Loucy (cell line): Measurements from ENCODE around the gene PERP.

Experiments used
- H2AFZ ChIP-seq: fragments of 200-600 bp; sonication (generic); 2 replicates; pipeline ENCODE4 v1.6.0; 2016; ENCODE audit warnings: antibody characterized with exemption, mild to moderate bottlenecking, low read length, moderate library complexity
- H3F3A ChIP-seq: fragments of 200-600 bp; 2 replicates; pipeline ENCODE4 v1.6.0; 2016; ENCODE audit warnings: antibody characterized with exemption, low read depth, mild to moderate bottlenecking
- H3K27me3 ChIP-seq: fragments of 200-600 bp; sonication (generic); 2 replicates; pipeline ENCODE4 v1.6.1; 2014; ENCODE audit warnings: low read length, mild to moderate bottlenecking; ENCODE audit not compliant: insufficient read depth, poor library complexity, severe bottlenecking
- H3K36me3 ChIP-seq: fragments of 200-600 bp; sonication (generic); 2 replicates; pipeline ENCODE4 v1.6.1; 2016; ENCODE audit warnings: low read length; ENCODE audit not compliant: insufficient read depth
- H3K4me1 ChIP-seq: fragments of 200-600 bp; sonication (generic); 2 replicates; pipeline ENCODE4 v1.5.1; 2014; ENCODE audit warnings: low read length, mild to moderate bottlenecking; ENCODE audit not compliant: insufficient read depth, poor library complexity, severe bottlenecking
- H3K4me2 ChIP-seq: fragments of 200-600 bp; sonication (generic); 2 replicates; pipeline ENCODE4 v1.6.0; 2014; ENCODE audit warnings: antibody characterized with exemption, low read length, low read depth, mild to moderate bottlenecking; ENCODE audit not compliant: poor library complexity, severe bottlenecking
- H3K4me3 ChIP-seq: fragments of 200-600 bp; sonication (generic); 2 replicates; pipeline ENCODE4 v1.5.1; 2014; ENCODE audit warnings: low read length, mild to moderate bottlenecking, mixed read lengths; ENCODE audit not compliant: poor library complexity, severe bottlenecking
- H3K79me2 ChIP-seq: fragments of 200-600 bp; sonication (generic); 2 replicates; pipeline ENCODE4 v1.6.1; 2014; ENCODE audit warnings: low read length; ENCODE audit not compliant: insufficient read depth
- H3K9ac ChIP-seq: fragments of 200-600 bp; sonication (generic); 2 replicates; pipeline ENCODE4 v1.6.0; 2014; ENCODE audit warnings: mild to moderate bottlenecking, low read depth, low read length, moderate library complexity; ENCODE audit not compliant: poor library complexity, severe bottlenecking
- H3K9me2 ChIP-seq: fragments of 200-600 bp; sonication (generic); replicated peaks from 2 replicates; pipeline ENCODE4 v1.6.1; 2016; ENCODE audit warnings: low read depth, low read length, mixed read lengths
- H3K9me3 ChIP-seq: fragments of 200-600 bp; sonication (generic); 2 replicates; pipeline ENCODE4 v1.6.1; 2014; ENCODE audit warnings: mild to moderate bottlenecking, antibody characterized with exemption, low read length, low read depth; ENCODE audit not compliant: insufficient read depth
- H4K20me1 ChIP-seq: fragments of 200-600 bp; sonication (generic); 2 replicates; pipeline ENCODE4 v1.6.0; 2014; ENCODE audit warnings: antibody characterized with exemption, low read length, mild to moderate bottlenecking; ENCODE audit not compliant: insufficient read depth, poor library complexity, severe bottlenecking
- CTCF ChIP-seq: fragments of 200-600 bp; sonication (generic); conservative IDR thresholded peaks from 2 replicates; pipeline ENCODE4 v1.5.1; 2014; ENCODE audit warnings: mild to moderate bottlenecking, antibody characterized with exemption, low read length
- EZH2phosphoT487 ChIP-seq: fragments of 200-600 bp; IDR thresholded peaks from 2 replicates; pipeline ENCODE4 v1.6.1; 2018; ENCODE audit warnings: antibody characterized with exemption, mild to moderate bottlenecking, moderate library complexity, borderline replicate concordance

PERP gene

DNA sequence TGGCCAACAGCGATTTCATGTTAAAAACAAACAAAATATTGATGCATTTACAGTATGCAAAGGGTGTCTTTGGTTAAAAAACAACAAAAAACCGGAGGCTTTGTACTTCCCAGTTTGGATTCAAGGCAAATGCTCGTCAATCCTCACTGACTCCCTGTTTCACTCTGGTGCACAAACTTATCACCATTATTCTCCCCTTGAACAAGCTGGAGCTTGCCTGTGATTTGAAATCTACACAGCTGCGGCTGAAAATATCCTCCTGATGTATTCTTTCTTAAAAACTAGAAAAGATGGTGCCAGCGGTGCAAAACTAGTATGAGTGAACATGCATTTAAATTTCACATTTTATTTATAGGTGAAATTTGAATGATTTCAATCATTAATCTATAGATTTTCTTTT lies 3.3 kb downstream of the PERP start:
- H3K9me3 ChIP-seq = no peaks in the 10 kb centered on the region
- H4K20me1 ChIP-seq = no peaks in the 10 kb centered on the region
- no peaks in the 10 kb centered on the region for H3K9me2 ChIP-seq
- TF ChIP-seq EZH2phosphoT487 (no peak), CTCF (no peak)
- H3K9ac ChIP-seq = no peak overlapping the region
- H3K4me2 ChIP-seq = no peak overlapping the region
- no peaks in the 10 kb centered on the region for H3K79me2 ChIP-seq
- no peaks in the 10 kb centered on the region for H3K36me3 ChIP-seq
- H2AFZ ChIP-seq = no peak overlapping the region
- H3K4me1 ChIP-seq = no peaks in the 10 kb centered on the region
- no peaks in the 10 kb centered on the region for H3K27me3 ChIP-seq
- H3K4me3 ChIP-seq = no peak overlapping the region
- H3F3A ChIP-seq = no peaks in the 10 kb centered on the region

GRCh38 chr6:138101946-138102731 lies 5.1 kb downstream of the PERP start:
- Histone ChIP-seq H2AFZ (no peak overlapping the region), H3F3A (no peaks in the 10 kb centered on the region), H3K27me3 (no peaks in the 10 kb centered on the region), H3K4me3 (no peak overlapping the region), H3K9ac (no peak overlapping the region), H3K4me2 (no peak overlapping the region), H3K4me1 (no peaks in the 10 kb centered on the region), H3K9me3 (no peaks in the 10 kb centered on the region), H3K79me2 (no peaks in the 10 kb centered on the region), H3K36me3 (no peaks in the 10 kb centered on the region), H3K9me2 (no peaks in the 10 kb centered on the region), H4K20me1 (no peaks in the 10 kb centered on the region)
- TF ChIP-seq CTCF = no peak
- no peak for TF ChIP-seq EZH2phosphoT487

GRCh38 chr6:138099832-138100231 lies 7.4 kb downstream of the PERP start:
- Histone ChIP-seq H3K4me3 (no peak overlapping the region), H3K9me3 (no peaks in the 10 kb centered on the region), H3K4me1 (no peaks in the 10 kb centered on the region), H3K27me3 (no peaks in the 10 kb centered on the region), H3K9ac (no peak overlapping the region), H3K79me2 (no peaks in the 10 kb centered on the region), H4K20me1 (no peaks in the 10 kb centered on the region), H2AFZ (no peak overlapping the region), H3K4me2 (no peak overlapping the region), H3K36me3 (no peaks in the 10 kb centered on the region), H3K9me2 (no peaks in the 10 kb centered on the region), H3F3A (no peaks in the 10 kb centered on the region)
- TF ChIP-seq EZH2phosphoT487 (no peak), CTCF (no peak)
